Adrenal gland (tissue), 12 donors: ENCODE measurements around the gene HHAT. TPM values are rescaled to one million over a fixed set of nuclear protein-coding genes. Genes with fewer than 3 reads are reported as not detected.

Experiments used
- DNase-seq, 7 donors: peaks; one replicate each; pipeline ENCODE4 v3.0.0-alpha.2; 2019 to 2020
- H3K27ac ChIP-seq, 5 donors: fragments of 200-600 bp; sonication (generic) in 4 of 5; 1 replicate in 3 of 5; 2 replicates in 2 of 5; pipeline versions ENCODE4 v1.5.1 to v1.8.0; 2016 to 2020; ENCODE audit warnings: mild to moderate bottlenecking in 1 of 5
- H3K27me3 ChIP-seq: fragments of 200-600 bp; 2 replicates; pipeline ENCODE4 v1.8.0; 2021
- H3K36me3 ChIP-seq, 2 donors: fragments of 200-600 bp; replicated peaks in 1 of 2; 1 replicate in 1 of 2; 2 replicates in 1 of 2; pipeline versions ENCODE4 v1.5.1 to v1.8.0; 2018 to 2022
- H3K4me1 ChIP-seq, 2 donors: fragments of 200-600 bp; replicated peaks in 1 of 2; 1 replicate in 1 of 2; 2 replicates in 1 of 2; pipeline versions ENCODE4 v1.5.1 to v1.8.0; 2018 to 2021
- H3K4me3 ChIP-seq, 4 donors: fragments of 200-600 bp; sonication (generic) in 3 of 4; one replicate each; pipeline ENCODE4 v1.5.1; 2016 to 2018
- H3K9me3 ChIP-seq, 3 donors: fragments of 200-600 bp; sonication (generic) in 1 of 3; replicated peaks in 1 of 3; 1 replicate in 2 of 3; 2 replicates in 1 of 3; pipeline versions ENCODE4 v1.5.1 to v1.8.0; 2016 to 2021
- CTCF ChIP-seq, 6 experiments: fragments of 450-650 bp in 4 of 6; fragments of 200-600 bp in 2 of 6; sonication (generic) in 1 of 6; IDR thresholded peaks; 1 replicate in 5 of 6; 2 replicates in 1 of 6; pipeline versions ENCODE4 v1.5.1 to v1.8.0; 2016 to 2021; ENCODE audit warnings: antibody characterized with exemption in 6 of 6, mild to moderate bottlenecking in 2 of 6, moderate library complexity in 1 of 6
- POLR2A ChIP-seq, 2 donors: fragments of 450-650 bp; IDR thresholded peaks; one replicate each; pipeline ENCODE4 v1.6.1; 2017; ENCODE audit warnings: antibody characterized with exemption in 2 of 2, mild to moderate bottlenecking in 2 of 2, moderate library complexity in 1 of 2
- whole genome bisulfite sequencing, 4 donors: extraction: QIAGEN DNeasy Blood & Tissue Kit in 2 of 4; methylation state at CpG; one replicate each; pipeline versions ENCODE4 v1.1.5 to v1.1.7; 2013 to 2017; 5-methylcytosine and 5-hydroxymethylcytosine counted together
- intact Hi-C, 2 donors: fragments of 100-400 bp; cut with DNase I; formaldehyde crosslinking; loops; one replicate each; pipeline versions ENCODE4 v1.14.1 to v1.15.0; 2022 to 2023
- polyA plus RNA-seq, 3 donors: library from polyadenylated mRNA; stranded (reverse); fragments of 200-250 nt in 2 of 3; fragments of 350-450 nt in 1 of 3; fragmentation: Illumina TruSeq in 1 of 3; extraction: RNeasy Lipid Tissue Mini Kit (QIAGEN cat#74804) in 1 of 3; gene quantifications; one replicate each; pipeline ENCODE4 v1.2.3, GENCODE V29; 2013 to 2014
- total RNA-seq, 9 donors: library from RNA; depleted of rRNA in 4 of 9; stranded (reverse); fragments of >200 nt in 4 of 9; fragments of 120-200 nt in 1 of 9; fragmentation: NEBNext Ultra II Directional in 1 of 9; extraction: Animal tissue kit (Norgen Biotek cat#: 25700) in 1 of 9; gene quantifications; one replicate each; pipeline versions ENCODE4 v1.1.0 to v1.2.4, GENCODE V29; 2013 to 2023
- donor health status: healthy with polysubstance abuse.
- donor health status: Bipolar disorder and iron deficiency.
- donor health status: DM: yes; HTN: yes; CAD: no.
- donor health status: DM: no; HTN: no; CAD: no.
- donor health status: DM: no; HTN: no; CAD: no.
- donor health status: DM: yes; HTN: yes; CAD: no.

HHAT gene
- total and polyA plus RNA-seq, 12 donors: 3.1 to 26.7 (median 12.3) TPM

DNA sequence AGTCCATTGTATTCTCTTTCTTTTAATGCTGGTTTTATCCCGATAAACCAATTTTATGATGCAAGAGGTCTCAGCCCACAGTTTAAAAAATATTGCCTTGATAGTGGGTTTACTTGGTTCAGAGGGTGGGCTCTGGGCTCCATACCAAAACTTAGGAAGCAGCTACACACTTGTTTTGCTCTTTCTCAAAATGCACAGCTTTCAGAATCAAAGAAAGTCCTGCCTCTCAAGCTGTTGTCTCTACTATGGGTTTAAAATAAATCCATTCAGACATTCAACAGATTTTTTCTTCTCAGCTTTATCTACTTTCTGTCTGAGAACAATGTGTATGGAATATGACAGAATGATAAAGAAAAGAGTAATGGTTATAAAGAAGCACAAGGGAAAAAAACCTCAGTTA, 14.8 kb upstream of the HHAT start:
- H3K4me1 ChIP-seq: peaks cover 5% of the 10 kb centered on the region in 2 donors
- no peak for DNase-seq
- 64 to 90% (median 84%) methylated on average over 1 of the region's 1 CpG for WGBS, 4 donors
- no peaks in the 10 kb centered on the region for H3K9me3 ChIP-seq
- H3K27ac ChIP-seq: no peak overlapping the region
- no peak for TF ChIP-seq POLR2A (IDR thresholded peaks at IDR 0.05)
- TF ChIP-seq CTCF (IDR thresholded peaks at IDR 0.05): no peak
- no peak overlapping the region for H3K4me3 ChIP-seq
- intact Hi-C loops: loop anchor here in 1 of 2 donors (5.0 kb wide), 2 partner anchors 172 to 452 kb away; no protein-coding TSS in a partner anchor
- H3K36me3 ChIP-seq: no peaks in the 10 kb centered on the region
- no peaks in the 10 kb centered on the region for H3K27me3 ChIP-seq

DNA sequence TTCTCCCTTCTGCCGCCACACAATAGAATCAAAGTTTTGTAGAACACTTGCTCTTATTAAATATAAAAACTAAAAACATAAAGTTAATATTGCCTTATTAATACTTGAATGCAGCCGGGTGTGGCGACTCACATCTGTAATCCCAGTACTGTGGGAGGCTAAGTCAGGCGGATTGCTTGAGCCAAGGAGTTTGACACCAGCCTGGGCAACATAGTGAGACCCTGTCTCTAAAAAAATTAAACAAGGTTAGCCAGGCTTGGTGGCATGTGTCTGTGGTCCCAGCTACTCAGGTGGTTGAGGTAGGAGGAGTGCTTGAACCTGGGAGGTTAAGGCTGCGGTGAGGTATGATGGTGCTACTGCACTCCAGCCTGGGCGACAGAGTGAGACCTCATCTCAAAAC, 13.2 kb upstream of the HHAT start:
- DNase-seq: no peak
- no peak overlapping the region for H3K4me3 ChIP-seq
- H3K9me3 ChIP-seq: no peaks in the 10 kb centered on the region
- intact Hi-C loops: no loop called here
- no peaks in the 10 kb centered on the region for H3K27me3 ChIP-seq
- no peaks in the 10 kb centered on the region for H3K36me3 ChIP-seq
- WGBS, 4 donors: 83 to 88% (median 85%) methylated on average over 6 of the region's 6 CpGs
- no peak overlapping the region for H3K27ac ChIP-seq
- peaks cover 5% of the 10 kb centered on the region in 2 donors for H3K4me1 ChIP-seq
- no peak for TF ChIP-seq CTCF (IDR thresholded peaks at IDR 0.05)
- no peak for TF ChIP-seq POLR2A (IDR thresholded peaks at IDR 0.05)

GRCh38 chr1:210321131-210321530, 7.6 kb upstream of the HHAT start:
- H3K27ac ChIP-seq: no peak overlapping the region
- intact Hi-C loops: no loop called here
- H3K4me1 ChIP-seq: no peaks in the 10 kb centered on the region
- DNase-seq: no peak
- no peaks in the 10 kb centered on the region for H3K36me3 ChIP-seq
- 75 to 95% (median 86%) methylated on average over 3 of the region's 3 CpGs for WGBS, 4 donors
- H3K4me3 ChIP-seq: no peak overlapping the region
- H3K27me3 ChIP-seq: no peaks in the 10 kb centered on the region
- no peaks in the 10 kb centered on the region for H3K9me3 ChIP-seq
- TF ChIP-seq CTCF (IDR thresholded peaks at IDR 0.05) (no peak), POLR2A (IDR thresholded peaks at IDR 0.05) (no peak)

DNA sequence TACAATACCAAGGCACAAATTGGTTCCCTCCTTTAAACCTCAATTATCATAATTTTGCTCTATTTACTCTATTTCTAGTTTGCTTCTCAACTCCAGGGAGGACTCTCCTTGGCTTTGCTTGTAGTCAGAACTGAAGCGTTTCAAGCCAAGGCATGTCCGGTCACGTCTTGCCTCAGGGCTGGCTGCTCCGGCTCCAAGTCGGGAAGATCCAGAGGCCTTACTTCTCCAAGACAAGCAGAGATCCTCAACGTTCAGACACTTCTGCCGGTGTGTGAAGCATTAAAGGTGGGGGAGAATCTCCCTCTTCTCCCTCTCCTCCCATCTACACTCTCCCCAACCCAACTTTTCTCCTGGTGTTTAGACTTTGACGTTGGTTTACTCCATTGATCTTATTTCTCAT, 7.2 kb upstream of the HHAT start:
- no peak for DNase-seq
- H3K36me3 ChIP-seq: no peaks in the 10 kb centered on the region
- no peaks in the 10 kb centered on the region for H3K27me3 ChIP-seq
- TF ChIP-seq POLR2A (IDR thresholded peaks at IDR 0.05) (no peak), CTCF (IDR thresholded peaks at IDR 0.05) (no peak)
- H3K4me3 ChIP-seq: no peak overlapping the region
- no peaks in the 10 kb centered on the region for H3K9me3 ChIP-seq
- intact Hi-C loops: no loop called here
- WGBS, 4 donors: 80 to 92% (median 87%) methylated on average over 8 of the region's 8 CpGs
- no peaks in the 10 kb centered on the region for H3K4me1 ChIP-seq
- no peak overlapping the region for H3K27ac ChIP-seq
